ENCODE measurements around the gene C18orf32.

DNA sequence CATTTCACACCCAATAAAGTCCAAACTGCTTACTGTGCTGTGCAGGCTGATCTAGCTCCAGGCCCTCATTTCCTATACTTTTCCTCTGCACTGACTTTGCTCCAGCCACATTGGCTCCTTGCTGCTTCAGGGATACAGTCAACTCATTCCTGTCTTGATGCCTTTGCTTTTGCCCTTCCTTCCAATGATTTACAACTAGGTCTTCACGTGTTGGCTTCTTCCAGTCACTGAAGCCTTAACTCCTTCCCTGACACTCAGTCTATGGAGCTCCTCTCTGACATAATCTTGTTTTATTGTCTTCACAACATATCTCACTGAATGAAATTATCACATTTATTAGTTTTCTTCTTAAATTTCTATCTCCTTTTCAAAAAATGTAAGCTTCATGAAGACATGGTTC is 16.9 kb upstream of the C18orf32 start:
- TF ChIP-seq POLR2A (IDR thresholded peaks at IDR 0.05), result no peak
- TF ChIP-seq, protein P1, sequence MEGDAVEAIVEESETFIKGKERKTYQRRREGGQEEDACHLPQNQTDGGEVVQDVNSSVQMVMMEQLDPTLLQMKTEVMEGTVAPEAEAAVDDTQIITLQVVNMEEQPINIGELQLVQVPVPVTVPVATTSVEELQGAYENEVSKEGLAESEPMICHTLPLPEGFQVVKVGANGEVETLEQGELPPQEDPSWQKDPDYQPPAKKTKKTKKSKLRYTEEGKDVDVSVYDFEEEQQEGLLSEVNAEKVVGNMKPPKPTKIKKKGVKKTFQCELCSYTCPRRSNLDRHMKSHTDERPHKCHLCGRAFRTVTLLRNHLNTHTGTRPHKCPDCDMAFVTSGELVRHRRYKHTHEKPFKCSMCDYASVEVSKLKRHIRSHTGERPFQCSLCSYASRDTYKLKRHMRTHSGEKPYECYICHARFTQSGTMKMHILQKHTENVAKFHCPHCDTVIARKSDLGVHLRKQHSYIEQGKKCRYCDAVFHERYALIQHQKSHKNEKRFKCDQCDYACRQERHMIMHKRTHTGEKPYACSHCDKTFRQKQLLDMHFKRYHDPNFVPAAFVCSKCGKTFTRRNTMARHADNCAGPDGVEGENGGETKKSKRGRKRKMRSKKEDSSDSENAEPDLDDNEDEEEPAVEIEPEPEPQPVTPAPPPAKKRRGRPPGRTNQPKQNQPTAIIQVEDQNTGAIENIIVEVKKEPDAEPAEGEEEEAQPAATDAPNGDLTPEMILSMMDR (IDR thresholded peaks at IDR 0.05), result no peak

Data from upper lobe of left lung (tissue), 4 donors.